Measurements from ENCODE around the gene SH3BP5L. TPM values are rescaled to one million over a fixed set of nuclear protein-coding genes. Genes with fewer than 3 reads are reported as not detected.

Gene SH3BP5L
- total and polyA plus RNA-seq, 2 experiments from 2014 or later, result 2.8 to 26.1 TPM

DNA sequence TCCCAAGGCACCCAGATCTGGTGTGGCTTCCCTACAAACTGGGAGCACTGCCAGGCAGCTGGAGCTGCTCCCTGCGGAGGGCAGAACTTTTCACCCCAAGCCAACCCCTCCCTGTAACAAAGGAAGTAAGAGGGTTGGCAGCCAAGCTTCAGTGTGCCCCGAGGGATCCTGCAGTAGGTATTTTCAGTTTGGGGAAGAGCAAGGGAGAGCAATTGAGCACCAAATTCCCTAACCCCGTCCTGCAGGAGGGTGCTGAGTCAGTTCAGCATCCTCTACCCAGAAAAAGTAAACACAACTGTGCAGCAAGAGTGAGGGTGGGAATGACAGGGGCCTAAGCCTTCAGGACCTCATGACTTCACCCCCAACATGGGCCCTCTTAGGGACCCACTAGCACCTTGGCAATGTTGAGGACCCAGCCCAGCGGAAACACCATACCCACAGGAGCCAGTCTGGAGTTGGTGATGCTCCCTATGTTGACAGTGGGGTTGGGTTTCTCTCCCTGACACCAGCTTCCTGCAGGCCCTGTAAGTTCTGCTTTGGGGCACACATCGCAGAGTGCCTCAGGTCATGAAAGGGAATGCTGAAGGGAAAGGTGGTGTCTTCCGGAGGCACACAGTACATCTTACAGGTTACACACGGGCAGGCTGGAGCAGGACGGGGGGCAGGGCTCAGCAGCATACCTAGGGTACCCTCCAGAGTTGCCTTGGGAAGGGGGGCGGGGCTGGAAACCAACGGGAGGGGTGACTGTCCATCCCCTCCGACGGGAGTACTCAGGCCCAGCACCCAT lies 14.8 kb downstream of the SH3BP5L start:
- no peaks in the 10 kb centered on the region; the same call in 1 of the 2 replicates for H4K20me1 ChIP-seq (replicated peaks; ENCODE audit: insufficient read depth)
- Mint-ChIP-seq H3K4me1 (peaks cover 6% of the 10 kb centered on the region), H3K9me3 (peaks cover 1% of the 10 kb centered on the region; the same call in 1 of the 3 replicates), H3K4me3 (no peak overlapping the region), H3K36me3 (ENCODE audit: low read depth) (peaks cover 42% of the 10 kb centered on the region), H3K27me3 (ENCODE audit: insufficient read depth, low read depth, poor library complexity) (peaks cover 15% of the 10 kb centered on the region), H3K27ac (no peak overlapping the region)
- 0 out of 2 replicates have a peak, but pooled peaks cover 5% of the 10 kb centered on the region for H3K4me1 ChIP-seq (ENCODE audit: insufficient read depth)
- DNase-seq (ENCODE audit: low spot score), result no peak
- H3K9me2 ChIP-seq (ENCODE audit: insufficient read depth), result no peaks in the 10 kb centered on the region
- H3K27ac ChIP-seq (ENCODE audit: low read depth), result no peak overlapping the region
- TF ChIP-seq CREB1 (CRISPR knock-in tag; IDR thresholded peaks at IDR 0.05; ENCODE audit: low read depth) (no peak), STAT1 (IDR thresholded peaks at IDR 0.05; ENCODE audit: unreplicated experiment) (no peak)
- no peaks in the 10 kb centered on the region for H3K79me2 ChIP-seq (replicated peaks; ENCODE audit: insufficient read depth)
- no peak for ATAC-seq
- H3K4me3 ChIP-seq, result no peak overlapping the region
- peaks cover 6% of the 10 kb centered on the region; the same call in 1 of the 2 replicates for H3K36me3 ChIP-seq (ENCODE audit: insufficient read depth)
- H3K27me3 ChIP-seq (ENCODE audit: insufficient read depth), result no peaks in the 10 kb centered on the region
- H2AFZ ChIP-seq, result no peak overlapping the region
- H3K4me2 ChIP-seq, result no peak overlapping the region
- H3F3A ChIP-seq (replicated peaks; ENCODE audit: low read depth), result no peaks in the 10 kb centered on the region

- ATAC-seq, result no peak
These were observed 15.6 kb downstream of the SH3BP5L start for GRCh38 chr1:248810000-248810726.

More at GRCh38 chr1:248810000-248810726, 15.6 kb downstream of the SH3BP5L start:
- Mint-ChIP-seq H3K9me3 (peaks cover 9% of the 10 kb centered on the region), H3K27me3 (ENCODE audit: insufficient read depth, low read depth, poor library complexity) (peaks cover 16% of the 10 kb centered on the region), H3K36me3 (ENCODE audit: low read depth) (peaks cover 39% of the 10 kb centered on the region), H3K27ac (no peak overlapping the region; the same call in 1 of the 2 replicates), H3K4me3 (no peak overlapping the region), H3K4me1 (no peaks in the 10 kb centered on the region)
- no peaks in the 10 kb centered on the region for H3F3A ChIP-seq (replicated peaks; ENCODE audit: low read depth)
- H3K4me2 ChIP-seq, result no peak overlapping the region
- H4K20me1 ChIP-seq (replicated peaks; ENCODE audit: insufficient read depth), result no peaks in the 10 kb centered on the region; the same call in 1 of the 2 replicates
- H3K9me2 ChIP-seq (ENCODE audit: insufficient read depth), result no peaks in the 10 kb centered on the region
- H3K27ac ChIP-seq (ENCODE audit: low read depth), result no peak overlapping the region
- no peak for TF ChIP-seq STAT1 (IDR thresholded peaks at IDR 0.05; ENCODE audit: unreplicated experiment)
- TF ChIP-seq ZNF462 (CRISPR knock-in tag; IDR thresholded peaks at IDR 0.05), result no peak
- H2AFZ ChIP-seq, result no peak overlapping the region
- H3K36me3 ChIP-seq (ENCODE audit: insufficient read depth), result peaks cover 6% of the 10 kb centered on the region; the same call in 1 of the 2 replicates
- H3K4me3 ChIP-seq, result no peak overlapping the region
- no peak for DNase-seq (ENCODE audit: low spot score)
- H3K4me1 ChIP-seq (ENCODE audit: insufficient read depth), result no peaks in the 10 kb centered on the region
- H3K79me2 ChIP-seq (replicated peaks; ENCODE audit: insufficient read depth), result no peaks in the 10 kb centered on the region
- H3K27me3 ChIP-seq (ENCODE audit: insufficient read depth), result no peaks in the 10 kb centered on the region

Measured in GM23338 (cell line).